GM10266 (cell line): ENCODE results near the gene GPC6.

Experiments used
- DNase-seq: peaks from one replicate; pipeline ENCODE4 v3.0.0; 2012; ENCODE audit errors: extremely low spot score
- TF ChIP-seq, protein P1 (sequence below): IDR thresholded peaks from 2 replicates; pipeline ENCODE4 v1.5.1; 2012; ENCODE audit warnings: mild to moderate bottlenecking, low read depth; ENCODE audit not compliant: control insufficient read depth, insufficient read depth; ENCODE audit errors: missing control alignments

GPC6 gene

DNA sequence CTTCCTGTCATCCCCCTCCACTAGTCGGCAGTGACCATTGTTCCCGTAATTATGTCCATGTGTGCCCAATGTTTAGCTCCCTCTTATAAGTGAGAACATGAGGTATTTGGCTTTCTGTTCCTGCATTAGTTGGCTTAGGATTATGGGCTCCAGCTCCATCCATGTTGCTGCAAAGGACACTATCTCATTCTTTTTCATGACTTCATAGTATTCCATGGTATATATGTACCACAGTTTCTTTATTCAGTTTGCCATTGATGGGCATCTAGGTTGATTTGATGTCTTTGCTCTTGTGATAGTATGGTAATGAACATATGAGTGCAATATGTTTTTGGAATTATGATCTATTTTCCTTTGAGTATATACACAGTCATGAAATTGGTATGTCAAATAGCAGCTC is 730.8 kb downstream of the GPC6 start:
- TF ChIP-seq, protein P1, sequence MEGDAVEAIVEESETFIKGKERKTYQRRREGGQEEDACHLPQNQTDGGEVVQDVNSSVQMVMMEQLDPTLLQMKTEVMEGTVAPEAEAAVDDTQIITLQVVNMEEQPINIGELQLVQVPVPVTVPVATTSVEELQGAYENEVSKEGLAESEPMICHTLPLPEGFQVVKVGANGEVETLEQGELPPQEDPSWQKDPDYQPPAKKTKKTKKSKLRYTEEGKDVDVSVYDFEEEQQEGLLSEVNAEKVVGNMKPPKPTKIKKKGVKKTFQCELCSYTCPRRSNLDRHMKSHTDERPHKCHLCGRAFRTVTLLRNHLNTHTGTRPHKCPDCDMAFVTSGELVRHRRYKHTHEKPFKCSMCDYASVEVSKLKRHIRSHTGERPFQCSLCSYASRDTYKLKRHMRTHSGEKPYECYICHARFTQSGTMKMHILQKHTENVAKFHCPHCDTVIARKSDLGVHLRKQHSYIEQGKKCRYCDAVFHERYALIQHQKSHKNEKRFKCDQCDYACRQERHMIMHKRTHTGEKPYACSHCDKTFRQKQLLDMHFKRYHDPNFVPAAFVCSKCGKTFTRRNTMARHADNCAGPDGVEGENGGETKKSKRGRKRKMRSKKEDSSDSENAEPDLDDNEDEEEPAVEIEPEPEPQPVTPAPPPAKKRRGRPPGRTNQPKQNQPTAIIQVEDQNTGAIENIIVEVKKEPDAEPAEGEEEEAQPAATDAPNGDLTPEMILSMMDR, result no peak
- DNase-seq, result no peak

DNA sequence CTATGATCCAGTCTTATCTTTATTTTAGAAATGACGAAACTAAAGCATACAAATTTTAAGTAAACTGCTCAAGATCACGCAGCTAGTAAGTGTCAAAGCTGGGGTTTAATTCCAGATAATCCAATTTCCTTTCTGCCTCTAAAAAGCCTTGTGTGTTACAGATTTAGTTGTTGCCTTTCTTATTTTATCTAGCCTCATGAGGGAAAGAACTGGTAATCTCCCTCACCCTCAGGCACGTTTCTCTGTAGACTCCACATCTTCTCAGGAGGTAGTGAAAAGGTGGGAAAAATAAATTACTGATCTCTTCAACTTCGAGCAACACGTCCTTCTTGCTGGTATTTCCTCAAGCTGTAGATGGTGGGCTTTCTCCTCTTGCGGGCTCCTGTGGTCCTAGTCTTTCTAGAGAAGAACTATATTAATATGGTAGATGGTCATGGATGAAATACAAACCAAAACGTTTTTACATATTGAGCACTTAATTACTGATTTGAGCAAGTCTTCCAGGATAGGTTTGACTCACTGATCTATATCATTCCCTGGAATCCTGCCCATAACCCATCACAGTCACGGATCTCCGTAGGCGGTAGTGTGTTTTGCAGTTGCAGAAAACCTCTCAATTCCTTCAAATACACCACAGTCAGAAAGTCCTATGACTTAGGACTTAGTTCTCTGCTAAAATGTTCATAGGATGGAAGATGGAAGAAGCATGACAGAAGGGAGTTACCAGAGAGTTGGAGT is 733.4 kb downstream of the GPC6 start:
- DNase-seq, result no peak
- TF ChIP-seq, protein P1, result no peak

DNA sequence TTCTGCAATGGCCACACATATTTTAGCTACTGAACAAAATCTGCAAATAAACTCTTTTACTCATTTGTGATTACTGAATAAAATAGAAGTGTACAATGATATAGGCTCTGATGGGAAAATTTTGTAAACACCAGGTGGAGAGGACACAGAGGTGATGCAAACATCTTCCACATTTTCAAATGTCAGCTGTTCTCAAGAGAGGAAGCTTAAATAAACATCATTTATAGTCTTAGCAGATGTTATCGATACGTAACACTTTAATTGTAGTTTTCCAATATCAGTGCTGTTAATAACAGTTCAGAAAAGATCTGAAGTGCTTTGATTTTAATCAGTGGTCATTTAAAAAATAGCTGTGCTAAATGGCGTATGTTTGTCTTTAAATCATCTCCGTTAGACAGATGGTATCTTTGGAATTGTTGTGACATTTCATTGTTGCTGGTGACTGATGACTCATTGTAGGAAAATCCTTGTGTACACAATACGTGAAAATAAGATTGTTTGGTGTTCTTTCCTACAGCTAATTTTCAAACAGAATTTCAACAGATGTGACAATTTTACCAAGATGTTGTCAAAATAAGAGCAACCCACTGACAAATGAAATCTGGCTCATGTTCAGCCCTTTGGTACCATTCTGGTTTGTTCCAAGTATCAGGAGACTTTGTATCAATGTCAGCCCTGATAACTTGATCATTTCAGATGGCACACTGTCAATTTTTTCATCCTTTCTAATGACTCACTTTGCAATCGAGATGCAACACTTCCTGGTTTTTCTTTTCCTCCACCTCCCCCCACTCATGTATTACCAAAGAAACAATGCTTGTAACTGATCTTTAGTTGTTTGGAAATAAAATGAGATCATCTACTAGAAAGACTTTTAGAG is 736.9 kb downstream of the GPC6 start:
- no peak for DNase-seq
- TF ChIP-seq, protein P1, result no peak

DNA sequence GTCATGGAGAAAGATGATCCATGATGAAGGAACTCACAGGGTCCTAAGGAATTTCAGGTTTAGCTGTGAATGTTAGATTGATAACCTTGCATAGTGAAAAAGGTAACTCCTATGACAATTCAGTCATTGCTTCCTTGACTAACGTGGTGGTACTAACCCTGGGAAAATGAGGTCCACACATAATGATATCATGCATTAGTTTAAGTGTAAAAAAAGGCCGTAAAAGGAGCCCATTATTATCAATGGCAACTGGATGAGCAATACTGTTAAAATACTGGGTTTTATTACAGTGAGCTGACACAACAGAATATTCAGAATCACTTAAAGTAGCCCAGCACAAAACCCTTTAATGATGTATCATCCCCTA is 737.5 kb downstream of the GPC6 start:
- TF ChIP-seq, protein P1, result no peak
- no peak for DNase-seq

DNA sequence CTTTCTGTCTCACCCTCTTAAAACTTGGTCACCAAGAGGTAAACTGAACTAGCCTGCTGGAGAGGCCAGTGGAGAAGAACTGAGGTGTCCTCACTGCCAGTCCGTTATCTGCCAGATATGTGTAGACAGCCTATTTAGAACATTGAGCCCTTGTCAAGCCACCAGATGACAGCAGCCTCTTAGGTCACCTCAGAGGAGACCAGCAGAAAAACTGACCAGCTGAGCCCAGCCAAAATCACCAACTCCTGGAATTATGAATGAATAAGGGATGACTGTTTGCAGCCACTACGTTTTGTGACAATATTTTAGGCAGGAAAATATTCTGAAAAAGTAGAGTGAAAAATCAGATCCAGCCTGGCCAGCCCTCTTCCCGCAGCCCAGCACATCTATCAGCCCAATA is 739.0 kb downstream of the GPC6 start:
- no peak for DNase-seq
- TF ChIP-seq, protein P1, result no peak

DNA sequence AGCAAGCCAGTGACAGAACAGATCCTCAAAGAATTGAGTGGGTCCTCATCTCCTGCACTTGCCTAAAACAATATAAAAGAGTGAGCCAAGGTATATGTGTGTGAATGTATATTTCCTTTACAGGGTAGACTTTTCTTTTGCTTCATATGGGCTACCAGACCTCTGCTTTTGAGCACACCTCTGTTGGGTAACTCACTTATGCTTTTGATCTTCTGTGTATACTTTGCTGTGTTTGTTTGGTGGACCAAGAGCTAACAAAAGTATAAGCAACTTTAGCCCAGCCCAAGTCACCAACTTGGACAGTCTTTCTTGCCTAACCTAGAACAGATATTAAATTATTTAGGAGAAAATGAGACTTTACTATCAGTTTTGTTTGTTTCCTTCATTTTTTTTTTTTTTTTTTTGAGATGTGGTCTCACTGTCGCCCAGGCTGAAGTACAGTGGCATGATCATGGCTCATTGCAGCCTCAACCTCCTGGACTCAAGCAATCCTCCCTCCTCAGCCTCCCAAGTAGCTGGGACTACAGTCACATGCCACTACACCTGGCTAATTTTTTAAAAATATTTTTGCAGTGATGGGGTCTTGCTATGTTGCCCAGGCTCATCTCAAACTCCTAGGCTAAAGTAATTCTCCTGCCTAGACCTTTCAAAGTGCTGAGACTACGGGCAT is 739.8 kb downstream of the GPC6 start:
- TF ChIP-seq, protein P1, result no peak
- no peak for DNase-seq
